Tongue (tissue), 2 donors: ENCODE data around the gene TUBB4A. TPM values are rescaled to one million over a fixed set of nuclear protein-coding genes. Genes with fewer than 3 reads are reported as not detected.
A peak's percentile ranks its signal among the peaks of the same experiment; 100 is the strongest.

Experiments
- DNase-seq: peaks from one replicate; pipeline ENCODE4 v3.0.0-alpha.2; 2015
- total RNA-seq: library from RNA; depleted of rRNA; stranded (reverse); fragments of >200 nt; gene quantifications from one replicate; pipeline ENCODE4 v1.2.3, GENCODE V29; 2014

Gene TUBB4A
- total RNA-seq, 1 donor from 2014 or later = 1.6 TPM

DNA sequence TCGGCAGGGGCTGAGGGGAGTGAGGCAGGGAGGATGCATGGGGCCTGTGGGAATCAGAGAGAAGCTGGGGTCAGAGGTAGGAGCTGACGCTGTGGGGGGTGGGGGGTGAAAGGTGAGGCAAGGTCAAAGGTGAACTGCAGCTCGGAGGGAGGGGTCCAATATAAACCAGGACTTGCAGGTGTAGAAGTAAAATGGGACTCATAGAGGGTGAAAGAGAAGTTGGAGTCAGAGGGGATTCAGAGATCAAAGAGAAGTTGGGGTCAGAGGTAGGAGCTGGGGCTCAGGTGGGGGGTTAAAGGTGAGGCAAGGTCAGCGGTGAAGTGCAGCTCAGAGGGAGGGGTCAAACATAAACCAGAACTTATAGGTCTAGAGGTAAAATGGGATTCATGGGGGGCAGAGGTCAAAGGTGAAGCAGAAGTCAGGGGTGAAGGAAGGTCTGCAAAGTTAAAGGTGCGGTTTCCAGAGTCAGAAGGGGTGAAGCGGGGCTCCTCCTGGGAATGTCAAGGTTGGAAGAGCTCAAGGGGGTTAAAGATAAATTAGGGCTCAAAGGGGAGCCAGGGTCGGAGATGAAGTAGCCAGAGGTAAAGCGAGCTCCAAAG, 7.6 kb downstream of the TUBB4A start:
- no peak for DNase-seq

DNA sequence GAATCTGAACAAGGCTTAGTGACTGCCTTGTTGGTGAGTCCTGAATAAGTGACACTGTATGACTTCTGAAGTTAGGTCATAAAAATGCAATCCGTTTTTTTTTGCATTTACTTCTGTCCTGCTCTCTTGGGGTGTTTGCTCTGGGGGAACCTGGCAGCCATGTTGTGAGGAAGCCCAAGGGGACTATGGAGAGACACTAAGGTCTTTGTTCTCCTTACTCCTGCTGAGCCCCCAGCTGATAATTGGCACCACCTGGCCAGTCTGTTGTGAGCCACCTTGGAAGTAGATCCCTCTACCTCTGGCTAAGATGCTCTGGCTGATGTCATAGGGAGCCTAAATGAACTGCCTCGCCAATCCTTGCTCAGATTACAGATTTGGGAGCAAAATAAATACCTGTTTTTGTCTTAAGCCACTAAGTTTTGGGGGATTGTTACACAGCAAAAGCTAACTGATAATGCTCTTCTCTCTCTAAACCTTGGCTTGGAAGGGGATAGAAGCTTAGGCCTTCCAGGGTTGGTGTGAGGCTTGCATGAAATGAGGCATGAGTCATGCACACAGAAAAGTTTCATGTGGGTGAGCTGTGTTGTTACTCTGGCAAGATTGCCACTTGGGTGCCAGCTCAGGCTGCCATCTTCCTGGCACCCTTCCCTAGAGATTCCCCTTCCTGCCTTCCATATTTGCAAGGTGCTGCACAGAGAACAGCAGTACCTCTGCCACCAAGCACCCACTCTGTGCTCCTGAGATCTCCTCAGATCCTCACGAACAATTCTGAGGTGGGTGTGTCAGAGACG, 10.1 kb downstream of the TUBB4A start:
- no peak for DNase-seq

DNA sequence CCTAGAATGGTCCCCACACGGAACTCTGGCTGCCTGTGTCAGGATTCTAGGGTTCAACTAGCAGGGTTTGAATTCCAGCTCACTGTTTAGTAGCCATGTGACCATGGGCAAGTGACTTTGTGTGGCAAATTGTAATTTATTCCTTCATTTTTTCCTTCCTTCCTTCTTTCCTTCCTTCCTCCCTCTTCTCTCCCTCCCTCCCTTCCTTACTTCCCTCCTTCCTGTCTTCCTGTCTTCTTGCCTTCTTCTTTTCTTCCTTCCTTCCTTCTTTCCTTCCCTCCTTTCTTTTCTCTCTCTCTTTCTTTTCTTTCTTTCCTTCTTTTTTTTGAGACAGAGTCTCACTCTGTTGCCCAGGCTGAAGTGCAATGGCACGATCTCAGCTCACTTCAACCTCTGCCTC, 12.0 kb downstream of the TUBB4A start:
- no peak for DNase-seq

DNA sequence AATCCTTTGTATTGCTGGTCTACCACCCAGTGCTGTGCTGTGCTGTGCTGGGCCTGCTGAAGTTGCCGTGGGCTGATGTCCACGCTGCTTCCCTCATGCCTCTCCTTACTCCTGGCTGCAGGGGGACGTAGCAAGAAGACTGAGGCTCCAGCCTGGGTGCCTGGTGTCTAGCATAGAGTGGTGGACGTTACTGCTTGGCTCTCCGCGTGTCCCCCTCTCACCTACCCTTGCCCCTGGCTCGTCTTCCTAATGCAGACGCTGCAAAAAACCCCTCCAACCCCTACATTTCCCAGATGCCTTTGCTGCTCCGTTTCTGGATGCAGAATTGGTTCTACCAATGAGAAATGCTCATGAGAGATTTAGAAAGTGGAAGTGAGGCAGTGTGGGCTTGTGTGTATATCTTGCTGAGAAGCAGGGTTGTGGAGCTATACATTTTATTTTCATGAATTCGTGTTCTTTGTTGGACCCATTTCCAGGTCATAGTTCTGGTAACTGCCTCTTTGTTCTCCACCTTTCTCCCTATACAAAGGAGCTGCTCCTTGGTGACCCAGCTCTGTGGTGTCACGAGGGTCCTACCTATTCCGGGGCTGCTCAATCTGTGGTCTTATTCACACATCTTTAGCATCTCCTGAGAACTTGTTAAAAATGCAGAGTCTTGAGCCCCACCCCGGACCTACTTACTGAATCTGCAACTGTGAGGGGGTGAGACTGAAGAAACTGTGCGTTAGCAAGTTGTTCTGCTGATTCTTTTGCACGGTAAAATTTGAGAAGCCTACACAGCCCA, 12.6 kb downstream of the TUBB4A start:
- no peak for DNase-seq

DNA sequence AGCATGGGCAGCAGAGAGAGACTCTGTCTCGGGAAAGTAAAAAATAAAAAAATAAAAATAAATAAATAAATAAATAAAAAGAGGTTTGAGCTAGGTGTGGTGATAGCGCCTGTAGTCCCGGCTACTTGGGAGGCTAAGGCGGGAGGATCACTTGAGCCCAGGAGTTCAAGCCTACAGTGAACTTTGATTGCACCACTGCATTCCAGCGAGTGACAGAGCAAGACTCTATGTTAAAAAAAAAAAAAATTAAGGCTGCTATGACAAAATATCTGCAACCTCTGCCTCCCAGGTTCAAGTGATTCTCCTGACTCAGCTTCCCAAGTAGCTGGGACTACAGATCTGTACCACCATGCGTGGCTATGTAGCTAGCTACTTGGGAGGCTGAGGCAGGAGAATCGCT, 17.3 kb downstream of the TUBB4A start:
- DNase-seq = no peak

DNA sequence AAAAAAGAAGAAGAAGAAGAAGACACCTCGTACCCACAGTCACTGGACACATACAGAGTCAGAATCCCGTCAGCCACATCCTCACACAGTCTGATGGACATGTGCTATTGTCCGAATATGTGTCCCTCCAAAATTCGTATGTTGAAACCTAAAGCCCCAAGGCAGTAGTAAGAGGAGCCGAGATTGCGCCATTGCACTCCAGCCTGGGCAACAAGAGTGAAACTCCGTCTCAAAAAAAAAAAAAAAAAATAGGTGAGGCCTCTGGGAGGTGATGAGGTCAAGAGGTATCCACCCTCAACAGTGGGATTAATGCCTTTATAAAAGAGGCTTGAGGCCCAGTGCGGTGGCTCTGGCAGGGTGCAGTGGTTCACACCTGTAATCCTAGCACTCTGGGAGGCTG, 17.9 kb downstream of the TUBB4A start:
- DNase-seq = no peak

DNA sequence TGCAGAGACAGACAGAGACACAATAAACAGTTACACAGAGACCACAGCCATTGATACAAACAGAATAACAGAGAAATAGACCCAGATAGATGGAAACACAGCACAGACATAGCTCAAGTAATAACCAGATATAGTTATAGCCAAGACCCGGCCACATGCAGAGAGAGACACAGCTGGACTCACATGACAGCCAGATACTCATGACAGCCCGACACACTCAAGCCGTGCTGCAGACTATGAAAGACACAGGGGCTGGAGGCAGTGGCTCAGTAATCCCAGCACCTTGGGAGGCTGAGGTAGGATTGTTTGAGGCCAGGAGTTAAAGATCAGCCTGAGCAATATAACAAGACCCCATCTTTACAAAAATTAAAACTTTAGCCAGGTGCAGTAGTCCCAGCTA, 18.9 kb downstream of the TUBB4A start:
- DNase-seq = no peak

DNA sequence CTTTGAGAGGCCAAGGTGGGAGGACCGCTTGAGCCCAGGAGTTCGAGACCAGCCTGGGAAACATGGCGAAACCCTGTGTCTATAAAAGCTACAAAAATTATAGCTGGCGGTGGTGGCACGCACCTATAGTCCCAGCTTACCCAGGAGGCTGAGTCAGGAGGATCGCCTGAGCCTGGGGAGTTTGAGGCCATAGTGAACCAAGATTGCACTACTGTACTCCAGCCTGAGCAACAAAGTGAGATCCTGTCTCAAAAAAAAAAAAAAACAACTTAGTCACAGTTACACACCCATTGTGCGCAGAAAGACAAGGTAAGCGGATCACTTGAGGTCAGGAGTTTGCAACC, 19.8 kb downstream of the TUBB4A start:
- no peak for DNase-seq

DNA sequence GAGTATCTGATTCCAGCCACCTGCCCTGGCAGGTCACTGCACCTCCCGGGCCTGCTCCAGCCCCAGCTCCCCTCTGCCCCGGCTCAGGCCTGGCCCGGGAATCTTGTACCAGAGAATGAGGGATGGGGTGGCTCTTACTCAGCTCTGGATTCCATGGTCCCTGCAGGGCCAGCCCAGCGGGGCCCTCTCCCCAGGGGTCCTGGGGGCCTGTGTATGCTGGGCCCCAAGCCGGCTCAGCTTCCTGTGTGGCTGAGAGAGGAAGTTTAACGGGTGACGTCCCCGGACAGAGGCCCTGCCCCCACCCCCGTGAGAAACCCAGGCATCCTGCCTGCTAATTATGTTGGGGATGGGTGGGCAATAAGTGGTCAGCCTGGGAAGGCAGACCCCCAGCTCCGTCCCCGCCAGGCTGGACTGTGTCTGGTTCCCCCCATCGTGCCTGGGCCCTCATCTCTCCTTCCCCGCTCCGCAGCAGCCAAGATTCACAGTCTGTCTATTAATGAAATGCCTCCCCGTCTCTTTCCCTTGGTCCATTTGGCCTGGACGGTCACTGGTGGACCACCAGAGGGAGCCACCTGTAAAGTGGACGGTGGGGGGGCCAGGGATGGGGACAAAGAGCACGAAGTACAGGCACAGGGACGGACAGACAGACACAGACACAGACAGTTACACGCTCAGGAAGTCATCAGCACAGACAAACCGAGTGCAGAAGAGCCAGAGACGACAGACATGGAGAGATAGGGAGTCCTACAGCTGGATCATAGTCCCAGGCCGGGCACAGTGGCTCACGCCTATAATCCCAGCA, 20.4 kb downstream of the TUBB4A start, which contains the start of gene DENND1C:
TSS of gene DENND1C (minus strand) at position 247 of the 802 bp plus-strand sequence. CDS start at position 155, 92 bp downstream.
- no peak for DNase-seq

DNA sequence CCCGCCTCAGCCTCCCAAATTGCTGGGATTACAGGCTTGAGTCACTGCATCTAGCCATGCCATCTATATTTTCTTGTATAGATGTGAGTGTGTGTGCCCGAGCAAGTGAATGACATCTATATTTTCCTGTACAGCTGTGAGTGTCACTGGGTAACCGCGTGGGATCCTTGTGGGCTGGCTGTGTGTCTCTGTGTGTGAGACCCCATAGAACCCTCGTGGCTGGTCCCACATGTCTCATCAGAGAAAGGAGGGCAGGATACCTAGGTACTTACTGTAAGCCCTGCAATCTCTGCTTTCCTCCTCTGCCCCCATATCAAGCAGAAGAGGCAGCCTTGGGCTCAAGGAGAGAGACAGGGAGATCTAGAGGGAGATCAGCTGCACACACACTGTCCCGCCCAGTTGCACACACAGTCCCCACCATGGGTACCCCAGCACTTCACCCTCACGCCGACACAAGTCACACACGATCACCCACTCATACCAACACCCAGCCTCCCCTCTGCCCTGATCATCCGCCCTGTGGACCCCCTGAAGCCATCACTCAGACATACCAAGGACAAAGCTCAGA, 21.2 kb downstream of the TUBB4A start:
- DNase-seq = no peak

DNA sequence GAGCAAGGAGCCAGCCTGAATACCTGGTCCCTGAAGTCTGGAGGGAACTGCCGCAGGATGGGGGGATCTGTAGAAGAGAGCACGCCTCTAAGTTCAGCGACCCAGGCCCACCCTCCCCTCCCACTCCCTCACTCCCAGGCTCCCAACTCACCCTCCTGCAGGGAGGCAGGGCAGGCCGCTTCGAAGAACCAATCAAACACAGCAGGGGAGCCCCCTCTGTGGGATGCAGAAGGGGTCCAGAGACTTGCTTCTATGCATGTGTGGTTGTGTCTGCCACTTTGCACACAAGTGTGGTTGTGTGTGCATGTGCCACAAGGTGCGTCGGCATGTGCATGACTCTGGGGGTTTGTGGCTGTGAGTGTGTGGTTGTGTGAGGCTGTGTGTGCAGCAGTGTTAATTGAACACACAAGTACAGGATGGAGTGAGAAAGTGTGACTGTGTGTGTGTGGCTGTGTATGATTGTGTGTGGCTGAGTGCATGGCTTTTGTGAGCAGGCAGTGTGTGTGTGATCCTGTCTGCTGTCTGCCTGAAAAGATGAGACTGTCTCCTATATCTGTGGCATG, 22.2 kb downstream of the TUBB4A start:
- no peak for DNase-seq

DNA sequence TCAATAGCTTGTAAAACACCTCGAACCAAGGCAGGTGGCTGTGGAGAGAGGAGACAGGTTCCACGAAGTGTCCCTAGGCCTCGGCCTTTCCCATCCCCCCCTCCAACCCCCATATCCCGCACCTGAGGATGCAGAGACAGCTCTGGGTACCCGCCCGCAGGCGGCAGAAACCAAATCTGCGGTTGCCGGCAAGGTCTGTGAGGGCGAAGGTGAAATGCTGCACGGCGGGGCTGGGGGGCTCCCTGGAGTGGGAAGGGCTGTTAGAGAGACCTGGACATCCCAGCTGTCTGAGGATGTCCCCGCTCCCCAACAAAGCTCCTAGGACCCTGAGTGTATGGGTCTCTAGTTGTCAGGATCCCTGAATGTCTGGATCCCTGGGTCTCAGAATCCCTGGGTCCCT, 23.3 kb downstream of the TUBB4A start:
- no peak for DNase-seq

DNA sequence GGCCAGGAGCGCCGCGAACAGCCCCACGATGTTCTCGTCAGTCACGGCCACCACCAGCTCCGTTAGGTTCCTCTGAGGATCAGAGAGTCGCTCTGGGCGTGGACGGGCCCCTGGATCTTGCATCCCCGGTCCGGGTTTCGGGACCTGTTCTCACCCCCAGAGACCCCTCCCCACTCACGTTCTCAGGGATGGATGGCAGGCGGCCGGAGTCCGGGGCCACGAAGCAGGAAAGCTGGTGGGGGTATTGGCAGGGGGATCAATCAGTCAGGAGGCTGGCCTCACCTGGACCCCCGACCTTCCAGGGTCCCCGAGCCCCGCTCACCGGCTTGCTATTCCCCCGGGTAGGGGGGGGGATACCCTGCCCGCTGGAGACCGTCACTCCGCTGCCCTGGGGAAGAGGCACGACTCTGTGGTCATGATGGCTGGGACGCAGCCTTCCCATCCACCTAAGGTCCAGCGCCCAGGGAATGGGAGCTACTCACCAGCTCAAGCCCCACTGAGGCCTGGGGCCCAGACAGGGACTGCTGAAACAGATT, 25.1 kb downstream of the TUBB4A start:
- no peak for DNase-seq

DNA sequence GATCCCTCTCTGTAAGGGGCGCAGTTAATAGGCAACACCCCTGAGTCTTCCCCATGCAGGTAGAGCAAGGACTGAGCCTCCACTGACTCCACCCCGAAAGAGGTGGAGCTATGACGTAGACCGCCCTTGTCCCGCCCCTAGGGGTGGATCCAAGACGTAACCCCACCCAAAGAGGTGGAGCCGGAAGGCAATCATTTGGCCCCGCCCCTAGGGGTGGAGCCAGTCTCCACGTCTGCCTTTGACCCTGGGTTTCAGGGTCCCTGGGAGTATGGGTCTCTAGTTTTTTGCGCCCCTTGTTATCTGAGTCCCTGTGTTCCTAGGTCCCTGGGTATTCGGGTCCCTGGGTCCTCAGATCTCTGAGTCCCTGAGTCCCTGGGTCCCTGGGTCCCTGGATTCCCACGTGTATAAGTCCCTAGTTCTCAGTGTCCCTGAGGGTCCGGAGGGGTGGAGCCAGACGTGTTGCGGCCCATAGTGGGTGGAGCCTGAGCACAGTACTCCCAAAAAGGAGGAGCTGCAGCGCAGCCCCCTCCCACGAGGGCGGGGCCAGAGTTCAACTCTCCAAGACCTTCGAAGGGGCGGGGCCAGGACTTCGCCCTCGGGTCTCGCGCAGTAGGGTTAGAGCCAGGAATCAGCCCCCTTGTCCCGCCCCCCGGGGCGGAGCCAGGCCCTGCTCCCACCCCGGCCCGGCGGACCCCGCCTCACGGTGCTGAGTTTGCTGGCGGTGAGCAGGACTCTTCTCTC, 25.8 kb downstream of the TUBB4A start:
- peak; percentile 47 for DNase-seq

DNA sequence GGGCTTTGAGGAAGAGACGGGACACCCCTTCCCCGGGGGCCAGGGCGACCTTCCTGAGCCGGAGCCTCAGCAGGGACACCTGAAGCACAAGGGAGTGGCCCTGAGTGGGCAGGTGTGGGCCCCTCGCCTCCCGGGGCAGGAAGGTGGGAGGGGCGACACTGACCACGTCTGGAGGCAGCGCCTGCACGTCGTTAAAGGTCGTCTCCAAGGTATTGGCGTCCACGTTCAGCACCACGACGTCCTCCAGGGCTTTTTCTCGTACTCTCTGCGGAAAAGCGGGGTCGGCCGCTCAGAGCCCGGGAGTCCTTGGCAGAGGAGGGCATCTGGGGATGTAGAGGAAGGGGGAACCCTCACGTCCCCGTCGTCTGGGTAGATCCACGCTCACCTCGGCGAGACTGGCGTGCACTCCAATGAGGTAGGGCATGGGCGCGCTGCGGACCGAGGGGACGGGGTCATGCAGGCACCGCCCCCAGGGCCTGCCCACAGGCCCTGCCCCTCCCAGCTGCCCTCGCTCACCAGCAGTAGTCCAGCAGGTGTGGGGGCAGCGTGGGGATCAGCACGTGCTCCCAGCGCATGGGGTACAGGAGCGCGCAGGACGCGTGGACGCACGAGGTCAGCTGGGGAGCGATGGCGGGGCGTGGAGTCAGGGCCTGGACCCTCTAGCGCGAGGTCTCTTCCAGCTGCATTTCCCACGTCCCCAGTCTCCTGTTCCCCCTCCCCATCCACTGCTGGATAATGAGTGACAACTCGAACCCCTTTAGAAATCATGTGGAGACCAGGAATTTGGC, 26.6 kb downstream of the TUBB4A start:
- no peak for DNase-seq

DNA sequence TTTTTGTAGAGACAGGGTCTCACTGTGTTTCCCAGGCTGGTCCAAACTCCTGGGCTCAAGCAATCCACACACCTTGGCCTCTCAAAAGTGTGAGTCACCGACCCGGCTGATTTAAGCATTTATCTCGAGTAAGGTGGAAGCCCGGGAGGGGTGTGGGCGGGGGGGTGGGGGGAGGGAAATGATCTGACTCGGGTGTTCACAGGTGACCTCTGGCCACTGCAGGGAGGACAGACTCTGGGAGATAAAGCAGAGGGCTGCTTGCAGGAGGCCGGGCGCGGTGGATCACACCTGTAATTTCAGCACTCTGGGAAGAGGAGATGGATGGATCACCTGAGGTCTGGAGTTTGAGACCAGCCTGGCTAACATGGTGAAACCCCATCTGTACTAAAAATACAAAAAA, 28.5 kb downstream of the TUBB4A start:
- DNase-seq = no peak

DNA sequence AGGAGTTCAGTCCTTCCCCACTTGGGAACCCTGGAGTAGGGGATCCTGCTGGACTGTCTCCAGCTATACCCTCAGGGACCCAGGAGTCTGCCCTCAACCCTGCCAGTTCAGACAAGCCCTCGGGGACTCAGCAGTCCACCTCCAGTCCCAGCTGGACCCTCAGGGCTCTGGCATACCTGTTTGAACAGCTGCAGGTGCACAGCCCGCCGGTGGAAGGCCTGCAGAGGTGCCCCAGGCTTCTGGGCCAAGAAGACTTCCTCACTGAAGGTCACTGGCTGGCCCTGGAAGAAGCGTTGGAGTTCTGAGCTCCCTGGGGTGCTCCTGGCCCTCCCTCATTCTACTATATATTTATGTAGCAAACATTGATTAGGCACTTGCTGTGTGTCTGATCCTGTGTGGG, 29.4 kb downstream of the TUBB4A start:
- no peak for DNase-seq

DNA sequence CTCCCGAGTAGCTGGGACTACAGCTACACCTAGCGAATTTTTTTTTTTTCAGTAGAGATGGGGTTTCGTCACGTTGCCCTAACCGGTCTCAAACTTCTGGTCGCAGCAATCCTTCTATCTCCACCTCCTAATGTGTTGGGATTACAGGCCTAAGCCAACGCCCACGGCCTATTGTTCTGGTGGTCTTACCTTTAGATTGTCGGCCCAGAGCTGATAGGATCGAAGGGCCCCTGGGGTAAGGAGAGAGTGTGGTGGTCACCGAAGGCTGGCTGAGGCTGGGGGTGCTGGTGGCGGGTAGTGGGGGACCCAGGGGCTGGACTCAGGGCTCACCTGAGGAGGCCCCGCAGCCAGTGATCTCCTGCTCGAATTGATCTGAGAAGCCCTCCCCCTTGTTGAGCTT, 31.0 kb downstream of the TUBB4A start:
- DNase-seq = no peak

DNA sequence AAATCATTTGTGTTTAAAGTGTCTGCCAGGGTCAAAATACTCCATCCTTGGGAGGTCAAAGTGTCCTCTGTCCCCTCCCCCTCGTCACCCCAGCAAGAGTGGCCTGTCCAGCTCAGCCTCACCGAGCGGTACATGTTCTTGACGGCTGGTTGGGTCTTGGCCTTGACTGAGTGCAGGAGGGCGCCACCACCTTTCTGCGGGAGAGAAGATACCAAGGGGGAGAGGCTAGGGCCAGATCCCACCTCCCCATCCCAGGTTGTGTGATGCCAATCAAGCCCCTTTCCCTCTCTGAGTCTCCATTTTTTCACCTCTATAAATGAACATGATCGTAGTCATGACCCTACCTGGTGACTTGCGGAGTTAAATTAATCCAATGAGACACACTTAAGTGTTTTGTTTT, 31.9 kb downstream of the TUBB4A start:
- DNase-seq = no peak

DNA sequence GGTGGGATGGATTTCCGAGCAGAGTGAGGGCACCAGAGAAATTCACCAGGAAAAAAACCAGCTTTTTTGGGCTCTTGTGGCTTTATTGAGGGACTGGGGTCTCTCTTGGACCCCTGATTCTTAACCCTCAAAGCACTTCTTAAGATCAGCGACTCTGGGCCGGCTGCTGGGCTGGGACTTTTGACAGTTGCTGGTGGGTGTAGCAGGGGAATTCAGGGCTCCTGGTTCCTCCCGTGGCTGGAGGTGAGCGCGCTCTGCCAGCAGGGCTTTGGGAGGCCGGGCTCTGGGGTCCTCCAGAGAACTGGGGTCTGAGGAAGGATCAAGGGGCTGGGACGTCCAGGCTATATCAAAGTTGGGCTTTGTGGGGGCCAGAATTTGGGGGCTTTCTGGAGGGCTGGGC, 34.7 kb downstream of the TUBB4A start:
- no peak for DNase-seq
